HepG2 (cell line): ENCODE measurements around the gene NOL12. TPM values are rescaled to one million over a fixed set of nuclear protein-coding genes. Genes with fewer than 3 reads are reported as not detected.
A peak's percentile ranks its signal among the peaks of the same experiment; 100 is the strongest.

Experiments
- DR1 ChIP-seq: sonication (generic); formaldehyde crosslinking; IDR thresholded peaks from 2 replicates; pipeline ENCODE4 v1.8.0; 2021; ENCODE audit warnings: mild to moderate bottlenecking, missing genetic modification reagents, inconsistent platforms
- GATA4 ChIP-seq: sonication (generic); IDR thresholded peaks from 2 replicates; pipeline ENCODE4 v1.6.1; 2016; ENCODE audit warnings: antibody characterized with exemption, low read depth, borderline replicate concordance
- MIXL1 ChIP-seq: IDR thresholded peaks from 2 replicates; pipeline ENCODE4 v1.6.1; 2016
- MTA3 ChIP-seq: sonication (generic); formaldehyde crosslinking; IDR thresholded peaks from 2 replicates; pipeline ENCODE4 v1.4.0; 2020; ENCODE audit warnings: missing genetic modification reagents
- NRL ChIP-seq: sonication (generic); formaldehyde crosslinking; IDR thresholded peaks from 2 replicates; pipeline ENCODE4 v1.5.0; 2020; ENCODE audit warnings: missing genetic modification reagents, mild to moderate bottlenecking, moderate library complexity, borderline replicate concordance
- POLR2A ChIP-seq, 2 experiments: IDR thresholded peaks; 2 replicates each; pipeline ENCODE4 v1.6.1; 2011; ENCODE audit warnings: low read depth in 2 of 2, low read length in 2 of 2, mild to moderate bottlenecking in 1 of 2, moderate library complexity in 1 of 2; ENCODE audit not compliant: insufficient read depth in 1 of 2
- RFX3 ChIP-seq: IDR thresholded peaks from 2 replicates; pipeline ENCODE4 v1.6.1; 2016; ENCODE audit warnings: missing biosample characterization, missing genetic modification reagents
- RXRA ChIP-seq: sonication (generic); formaldehyde crosslinking; IDR thresholded peaks from 2 replicates; pipeline ENCODE4 v1.5.1; 2020; ENCODE audit warnings: missing genetic modification reagents
- SKI ChIP-seq: fragments of 450-650 bp; IDR thresholded peaks from one replicate; pipeline ENCODE4 v1.6.1; 2018; ENCODE audit warnings: mild to moderate bottlenecking; ENCODE audit not compliant: partially characterized antibody
- SMC3 ChIP-seq: IDR thresholded peaks from 2 replicates; pipeline ENCODE4 v1.6.1; 2011; ENCODE audit warnings: low read length, improper control_type of control experiment
- ZNF12 ChIP-seq: sonication (generic); formaldehyde crosslinking; IDR thresholded peaks from 2 replicates; pipeline ENCODE4 v1.5.0; 2020; ENCODE audit warnings: missing genetic modification reagents
- ZNF557 ChIP-seq: sonication (generic); formaldehyde crosslinking; IDR thresholded peaks from 2 replicates; pipeline ENCODE4 v1.4.0; 2020; ENCODE audit warnings: missing genetic modification reagents
- ZNF652 ChIP-seq: IDR thresholded peaks from 2 replicates; pipeline ENCODE4 v1.6.1; 2016; ENCODE audit warnings: low read depth, borderline replicate concordance
- ZNF670 ChIP-seq: sonication (generic); formaldehyde crosslinking; IDR thresholded peaks from 2 replicates; pipeline ENCODE4 v1.8.0; 2022; ENCODE audit warnings: mild to moderate bottlenecking, missing genetic modification reagents, borderline replicate concordance
- ZNF772 ChIP-seq: sonication (generic); formaldehyde crosslinking; IDR thresholded peaks from 2 replicates; pipeline ENCODE4 v1.5.0; 2020; ENCODE audit warnings: mild to moderate bottlenecking, missing genetic modification reagents
- polyA plus RNA-seq, 8 experiments: library from polyadenylated mRNA; depleted of rRNA in 3 of 8; stranded (reverse) in 7 of 8; unstranded in 1 of 8; fragments of >200 nt; fragmentation: Illumina TruSeq in 4 of 8; extraction: Trizol in 4 of 8; gene quantifications; 2 replicates each; pipeline versions ENCODE4 v1.2.1 to v1.2.3, GENCODE V29; 2011 to 2016; ENCODE audit warnings: low read depth in 4 of 8, missing spikeins in 1 of 8, mixed read lengths in 1 of 8; ENCODE audit not compliant: insufficient read depth in 1 of 8
- total RNA-seq, 5 experiments: library from RNA; depleted of rRNA; stranded (reverse); fragments of >200 nt; fragmentation: Illumina TruSeq; extraction: Trizol; gene quantifications; 2 replicates each; pipeline ENCODE4 v1.2.3, GENCODE V29; 2016; ENCODE audit warnings: low read depth in 1 of 5
- TF ChIP-seq, protein P1 (sequence below): IDR thresholded peaks from 2 replicates; pipeline ENCODE4 v1.4.0; 2020; ENCODE audit warnings: mild to moderate bottlenecking, missing genetic modification reagents
- TF ChIP-seq, protein P2 (sequence below): sonication (generic); formaldehyde crosslinking; IDR thresholded peaks from 2 replicates; pipeline ENCODE4 v1.4.0; 2020; ENCODE audit warnings: low read depth, missing genetic modification reagents
- TF ChIP-seq, protein P3 (sequence below): sonication (generic); formaldehyde crosslinking; IDR thresholded peaks from 2 replicates; pipeline ENCODE4 v1.5.0; 2020; ENCODE audit warnings: missing genetic modification reagents, mild to moderate bottlenecking, borderline replicate concordance
- TF ChIP-seq, protein P4 (sequence below): sonication (generic); formaldehyde crosslinking; IDR thresholded peaks from 2 replicates; pipeline ENCODE4 v1.8.1; 2023; ENCODE audit warnings: mild to moderate bottlenecking, missing genetic modification reagents, borderline replicate concordance
- TF ChIP-seq, protein P5 (sequence below): sonication (generic); formaldehyde crosslinking; conservative IDR thresholded peaks from 2 replicates; pipeline ENCODE4 v1.4.0; 2020; ENCODE audit warnings: missing genetic modification reagents

The NOL12 gene
- total and polyA plus RNA-seq, 2 of the 13 experiments (the other 11 are each of a cell fraction or from before 2014, with no cell fraction given), result 14.3 to 31.4 TPM

DNA sequence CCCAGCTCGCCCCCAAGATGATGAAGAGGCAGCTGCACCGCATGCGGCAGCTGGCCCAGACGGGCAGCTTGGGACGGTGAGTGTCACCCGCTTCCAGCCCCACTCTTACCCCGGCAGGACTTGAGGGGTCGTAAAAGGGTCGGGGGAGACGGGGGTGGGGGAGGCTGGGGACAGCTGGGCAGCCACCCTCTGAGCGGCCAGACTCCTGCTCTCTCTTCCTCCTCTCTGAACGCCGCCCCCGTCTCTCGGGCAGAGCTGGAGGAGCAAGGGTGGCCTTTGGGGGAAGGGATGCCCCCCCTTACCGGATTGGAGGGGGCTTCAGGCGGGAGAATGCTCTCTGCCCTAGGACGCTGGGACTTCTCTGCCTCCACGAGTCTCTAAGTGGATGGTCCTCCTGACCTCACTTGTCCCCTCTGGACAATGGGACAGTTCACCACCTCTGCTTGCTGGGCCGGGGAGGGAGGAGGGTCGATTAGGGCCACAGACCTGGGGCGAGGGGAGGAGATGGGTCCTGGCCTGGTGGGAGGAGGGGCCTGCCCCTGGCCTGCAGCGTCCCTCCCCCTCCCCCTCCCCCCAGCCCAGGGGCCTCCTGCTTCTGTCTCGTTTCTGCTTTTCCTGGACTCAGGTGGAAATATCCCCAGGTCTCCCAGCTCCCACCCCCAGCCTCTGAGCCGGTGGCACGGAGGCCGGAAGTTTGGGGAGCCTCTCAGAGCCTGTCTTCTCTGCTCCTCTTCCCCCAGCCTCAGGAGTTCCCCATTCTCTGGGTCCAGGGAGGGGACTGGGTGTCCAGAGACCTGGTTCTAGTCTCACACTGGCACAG, 46.2 kb upstream of the NOL12 start (continued):
- TF ChIP-seq, protein P1, sequence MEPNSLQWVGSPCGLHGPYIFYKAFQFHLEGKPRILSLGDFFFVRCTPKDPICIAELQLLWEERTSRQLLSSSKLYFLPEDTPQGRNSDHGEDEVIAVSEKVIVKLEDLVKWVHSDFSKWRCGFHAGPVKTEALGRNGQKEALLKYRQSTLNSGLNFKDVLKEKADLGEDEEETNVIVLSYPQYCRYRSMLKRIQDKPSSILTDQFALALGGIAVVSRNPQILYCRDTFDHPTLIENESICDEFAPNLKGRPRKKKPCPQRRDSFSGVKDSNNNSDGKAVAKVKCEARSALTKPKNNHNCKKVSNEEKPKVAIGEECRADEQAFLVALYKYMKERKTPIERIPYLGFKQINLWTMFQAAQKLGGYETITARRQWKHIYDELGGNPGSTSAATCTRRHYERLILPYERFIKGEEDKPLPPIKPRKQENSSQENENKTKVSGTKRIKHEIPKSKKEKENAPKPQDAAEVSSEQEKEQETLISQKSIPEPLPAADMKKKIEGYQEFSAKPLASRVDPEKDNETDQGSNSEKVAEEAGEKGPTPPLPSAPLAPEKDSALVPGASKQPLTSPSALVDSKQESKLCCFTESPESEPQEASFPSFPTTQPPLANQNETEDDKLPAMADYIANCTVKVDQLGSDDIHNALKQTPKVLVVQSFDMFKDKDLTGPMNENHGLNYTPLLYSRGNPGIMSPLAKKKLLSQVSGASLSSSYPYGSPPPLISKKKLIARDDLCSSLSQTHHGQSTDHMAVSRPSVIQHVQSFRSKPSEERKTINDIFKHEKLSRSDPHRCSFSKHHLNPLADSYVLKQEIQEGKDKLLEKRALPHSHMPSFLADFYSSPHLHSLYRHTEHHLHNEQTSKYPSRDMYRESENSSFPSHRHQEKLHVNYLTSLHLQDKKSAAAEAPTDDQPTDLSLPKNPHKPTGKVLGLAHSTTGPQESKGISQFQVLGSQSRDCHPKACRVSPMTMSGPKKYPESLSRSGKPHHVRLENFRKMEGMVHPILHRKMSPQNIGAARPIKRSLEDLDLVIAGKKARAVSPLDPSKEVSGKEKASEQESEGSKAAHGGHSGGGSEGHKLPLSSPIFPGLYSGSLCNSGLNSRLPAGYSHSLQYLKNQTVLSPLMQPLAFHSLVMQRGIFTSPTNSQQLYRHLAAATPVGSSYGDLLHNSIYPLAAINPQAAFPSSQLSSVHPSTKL (CRISPR knock-in tag), result no peak
- TF ChIP-seq SKI (no peak), NRL (CRISPR knock-in tag) (peak; percentile 15; the same call in 1 of the 2 replicates), MIXL1 (CRISPR knock-in tag) (no peak), ZNF12 (no peak), RXRA (CRISPR knock-in tag) (no peak; the same call in 1 of the 2 replicates), ZNF670 (no peak), POLR2A (IDR thresholded peaks at IDR 0.05; ENCODE audit: insufficient read depth in 1 of 2, low read depth in 2 of 2, low read length in 2 of 2) (no peak), DR1 (CRISPR knock-in tag) (no peak), GATA4 (no peak), SMC3 (no peak), ZNF557 (CRISPR knock-in tag) (no peak), ZNF772 (0 out of 2 replicates have a peak, but pooled peaks have one; percentile 36), MTA3 (CRISPR knock-in tag) (no peak), RFX3 (no peak), ZNF652 (CRISPR knock-in tag) (no peak)
- TF ChIP-seq, protein P2, sequence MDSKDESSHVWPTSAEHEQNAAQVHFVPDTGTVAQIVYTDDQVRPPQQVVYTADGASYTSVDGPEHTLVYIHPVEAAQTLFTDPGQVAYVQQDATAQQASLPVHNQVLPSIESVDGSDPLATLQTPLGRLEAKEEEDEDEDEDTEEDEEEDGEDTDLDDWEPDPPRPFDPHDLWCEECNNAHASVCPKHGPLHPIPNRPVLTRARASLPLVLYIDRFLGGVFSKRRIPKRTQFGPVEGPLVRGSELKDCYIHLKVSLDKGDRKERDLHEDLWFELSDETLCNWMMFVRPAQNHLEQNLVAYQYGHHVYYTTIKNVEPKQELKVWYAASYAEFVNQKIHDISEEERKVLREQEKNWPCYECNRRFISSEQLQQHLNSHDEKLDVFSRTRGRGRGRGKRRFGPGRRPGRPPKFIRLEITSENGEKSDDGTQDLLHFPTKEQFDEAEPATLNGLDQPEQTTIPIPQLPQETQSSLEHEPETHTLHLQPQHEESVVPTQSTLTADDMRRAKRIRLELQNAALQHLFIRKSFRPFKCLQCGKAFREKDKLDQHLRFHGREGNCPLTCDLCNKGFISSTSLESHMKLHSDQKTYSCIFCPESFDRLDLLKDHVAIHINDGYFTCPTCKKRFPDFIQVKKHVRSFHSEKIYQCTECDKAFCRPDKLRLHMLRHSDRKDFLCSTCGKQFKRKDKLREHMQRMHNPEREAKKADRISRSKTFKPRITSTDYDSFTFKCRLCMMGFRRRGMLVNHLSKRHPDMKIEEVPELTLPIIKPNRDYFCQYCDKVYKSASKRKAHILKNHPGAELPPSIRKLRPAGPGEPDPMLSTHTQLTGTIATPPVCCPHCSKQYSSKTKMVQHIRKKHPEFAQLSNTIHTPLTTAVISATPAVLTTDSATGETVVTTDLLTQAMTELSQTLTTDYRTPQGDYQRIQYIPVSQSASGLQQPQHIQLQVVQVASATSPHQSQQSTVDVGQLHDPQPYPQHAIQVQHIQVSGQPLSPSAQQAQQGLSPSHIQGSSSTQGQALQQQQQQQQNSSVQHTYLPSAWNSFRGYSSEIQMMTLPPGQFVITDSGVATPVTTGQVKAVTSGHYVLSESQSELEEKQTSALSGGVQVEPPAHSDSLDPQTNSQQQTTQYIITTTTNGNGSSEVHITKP (CRISPR knock-in tag), result no peak
- TF ChIP-seq, protein P3, sequence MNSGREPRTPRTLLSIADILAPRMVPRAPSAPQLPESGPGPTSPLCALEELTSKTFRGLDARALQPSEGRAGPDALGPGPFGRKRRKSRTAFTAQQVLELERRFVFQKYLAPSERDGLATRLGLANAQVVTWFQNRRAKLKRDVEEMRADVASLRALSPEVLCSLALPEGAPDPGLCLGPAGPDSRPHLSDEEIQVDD (CRISPR knock-in tag), result no peak
- TF ChIP-seq, protein P4, sequence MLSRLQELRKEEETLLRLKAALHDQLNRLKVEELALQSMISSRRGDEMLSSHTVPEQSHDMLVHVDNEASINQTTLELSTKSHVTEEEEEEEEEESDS (CRISPR knock-in tag), result no peak
- TF ChIP-seq, protein P5, sequence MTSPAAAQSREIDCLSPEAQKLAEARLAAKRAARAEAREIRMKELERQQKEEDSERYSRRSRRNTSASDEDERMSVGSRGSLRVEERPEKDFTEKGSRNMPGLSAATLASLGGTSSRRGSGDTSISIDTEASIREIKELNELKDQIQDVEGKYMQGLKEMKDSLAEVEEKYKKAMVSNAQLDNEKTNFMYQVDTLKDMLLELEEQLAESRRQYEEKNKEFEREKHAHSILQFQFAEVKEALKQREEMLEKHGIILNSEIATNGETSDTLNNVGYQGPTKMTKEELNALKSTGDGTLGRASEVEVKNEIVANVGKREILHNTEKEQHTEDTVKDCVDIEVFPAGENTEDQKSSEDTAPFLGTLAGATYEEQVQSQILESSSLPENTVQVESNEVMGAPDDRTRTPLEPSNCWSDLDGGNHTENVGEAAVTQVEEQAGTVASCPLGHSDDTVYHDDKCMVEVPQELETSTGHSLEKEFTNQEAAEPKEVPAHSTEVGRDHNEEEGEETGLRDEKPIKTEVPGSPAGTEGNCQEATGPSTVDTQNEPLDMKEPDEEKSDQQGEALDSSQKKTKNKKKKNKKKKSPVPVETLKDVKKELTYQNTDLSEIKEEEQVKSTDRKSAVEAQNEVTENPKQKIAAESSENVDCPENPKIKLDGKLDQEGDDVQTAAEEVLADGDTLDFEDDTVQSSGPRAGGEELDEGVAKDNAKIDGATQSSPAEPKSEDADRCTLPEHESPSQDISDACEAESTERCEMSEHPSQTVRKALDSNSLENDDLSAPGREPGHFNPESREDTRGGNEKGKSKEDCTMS, result no peak
